B cell (primary cell): Measurements from ENCODE around the gene ASB2. TPM values are rescaled to one million over a fixed set of nuclear protein-coding genes. Genes with fewer than 3 reads are reported as not detected.

ENCODE experiments used
- ATAC-seq: fragments of 200-7000 bp; cut with Tn5 transposase; one replicate; pipeline ENCODE4 v1.10.0; 2021; ENCODE audit warnings: low read depth, mild to moderate bottlenecking, moderate number of reproducible peaks, moderate library complexity
- CTCF ChIA-PET: fragments of 350-600 bp; sonication (Branson Sonifier 250); formaldehyde crosslinking; loops from one replicate; lab custom pipeline; 2021; ENCODE audit warnings: antibody characterized with exemption, inconsistent platforms; lab: Charles Lee
- POLR2A ChIA-PET: fragments of 350-600 bp; sonication (Branson Sonifier 250); formaldehyde crosslinking; loops from one replicate; lab custom pipeline; 2021; ENCODE audit warnings: antibody characterized with exemption; lab: Charles Lee
- DNase-seq: peaks from one replicate; pipeline ENCODE4 v3.0.0; 2013
- H2AFZ ChIP-seq: 2 replicates; pipeline ENCODE4 v1.6.1; 2012; ENCODE audit warnings: mild to moderate bottlenecking, low read depth, low read length; ENCODE audit not compliant: insufficient read depth, poor library complexity, severe bottlenecking
- H3K27ac ChIP-seq, 2 donors: 1 replicate in 1 of 2; 2 replicates in 1 of 2; pipeline ENCODE4 v1.5.1; 2012 to 2013; ENCODE audit warnings: low read length in 2 of 2, mild to moderate bottlenecking in 2 of 2, moderate library complexity in 1 of 2
- H3K27me3 ChIP-seq, 4 experiments: fragments of 200-600 bp in 1 of 4; sonication (generic) in 1 of 4; replicated peaks in 1 of 4; 1 replicate in 2 of 4; 2 replicates in 2 of 4; pipeline versions ENCODE4 v1.6.1 to v1.7.0; 2013 to 2016; ENCODE audit warnings: low read length in 3 of 4, mild to moderate bottlenecking in 2 of 4, mixed read lengths in 1 of 4, moderate library complexity in 1 of 4; ENCODE audit not compliant: insufficient read depth in 4 of 4, control insufficient read depth in 3 of 4; ENCODE audit errors: control extremely low read depth in 1 of 4
- H3K36me3 ChIP-seq, 2 experiments: replicated peaks in 1 of 2; 1 replicate in 1 of 2; 2 replicates in 1 of 2; pipeline versions ENCODE4 v1.6.1 to v1.7.1; 2013; ENCODE audit warnings: low read length in 1 of 2; ENCODE audit not compliant: insufficient read depth in 2 of 2, control insufficient read depth in 1 of 2; ENCODE audit errors: control extremely low read depth in 1 of 2, extremely low read depth in 1 of 2
- H3K4me1 ChIP-seq, 2 donors: fragments of 200-600 bp in 1 of 2; sonication (generic) in 1 of 2; 1 replicate in 1 of 2; 2 replicates in 1 of 2; pipeline versions ENCODE4 v1.5.1 to v1.6.1; 2013 to 2017; ENCODE audit warnings: low read length in 2 of 2; ENCODE audit not compliant: control insufficient read depth in 2 of 2, insufficient read depth in 2 of 2
- H3K4me2 ChIP-seq: replicated peaks from 2 replicates; pipeline ENCODE3; 2012; ENCODE audit warnings: mild to moderate bottlenecking, low read depth, low read length; ENCODE audit not compliant: poor library complexity, severe bottlenecking
- H3K4me3 ChIP-seq, 5 experiments: fragments of 200-600 bp in 1 of 5; sonication (generic) in 1 of 5; 1 replicate in 3 of 5; 2 replicates in 2 of 5; pipeline versions ENCODE4 v1.5.1 to v1.7.0; 2011 to 2016; ENCODE audit warnings: low read length in 4 of 5, mild to moderate bottlenecking in 4 of 5, low read depth in 2 of 5, control low read depth in 1 of 5, moderate library complexity in 1 of 5; ENCODE audit not compliant: insufficient read depth in 1 of 5; ENCODE audit errors: control extremely low read depth in 1 of 5, extremely low read depth in 1 of 5
- H3K79me2 ChIP-seq: fragments of 200-600 bp; sonication (generic); one replicate; pipeline ENCODE4 v1.6.0; 2016; ENCODE audit warnings: low read length; ENCODE audit not compliant: control insufficient read depth, insufficient read depth
- H3K9ac ChIP-seq: fragments of 200-600 bp; sonication (generic); 2 replicates; pipeline ENCODE4 v1.6.1; 2017; ENCODE audit warnings: mild to moderate bottlenecking, low read length, moderate library complexity
- H3K9me3 ChIP-seq, 3 donors: one replicate each; pipeline versions ENCODE4 v1.6.1 to v1.7.1; 2013; ENCODE audit warnings: low read length in 2 of 3; ENCODE audit not compliant: control insufficient read depth in 2 of 3, insufficient read depth in 1 of 3; ENCODE audit errors: control extremely low read depth in 1 of 3
- H4K20me1 ChIP-seq: 2 replicates; pipeline ENCODE4 v1.6.0; 2012; ENCODE audit warnings: mild to moderate bottlenecking, low read length; ENCODE audit not compliant: insufficient read depth, control insufficient read depth, poor library complexity, severe bottlenecking
- H3K27ac Mint-ChIP-seq: one replicate; pipeline ENCODE4 v1.8.0; 2021; ENCODE audit warnings: mixed read lengths
- H3K27me3 Mint-ChIP-seq: one replicate; pipeline ENCODE4 v1.8.0; 2021; ENCODE audit warnings: mixed read lengths
- H3K4me1 Mint-ChIP-seq: one replicate; pipeline ENCODE4 v1.8.0; 2021; ENCODE audit warnings: mixed read lengths
- H3K4me3 Mint-ChIP-seq: one replicate; pipeline ENCODE4 v1.8.0; 2021; ENCODE audit warnings: mixed read lengths
- H3K9me3 Mint-ChIP-seq: one replicate; pipeline ENCODE4 v1.8.0; 2022; ENCODE audit warnings: mixed read lengths; ENCODE audit not compliant: insufficient read depth
- EZH2 ChIP-seq: IDR thresholded peaks from 2 replicates; pipeline ENCODE4 v1.6.1; 2012; ENCODE audit warnings: borderline replicate concordance, low read depth, mild to moderate bottlenecking, moderate library complexity, low read length; ENCODE audit not compliant: insufficient read depth, poor library complexity, severe bottlenecking
- WGBS: methylation state at CpG from one replicate; pipeline ENCODE4 v1.1.5; 2013; ENCODE audit warnings: missing lambda C conversion rate; ENCODE audit not compliant: insufficient coverage; 5-methylcytosine and 5-hydroxymethylcytosine counted together
- intact Hi-C: fragments of 100-400 bp; cut with micrococcal nuclease; formaldehyde crosslinking; loops from one replicate; pipeline ENCODE4 v1.10.0; 2022
- polyA plus RNA-seq: library from polyadenylated mRNA; depleted of rRNA; stranded (reverse); fragments of >200 nt; gene quantifications from 2 replicates; pipeline ENCODE4 v1.2.3, GENCODE V29; 2012
- total RNA-seq, 2 donors: library from RNA; stranded (reverse); fragments of 120-200 nt in 1 of 2; gene quantifications; 1 replicate in 1 of 2; 2 replicates in 1 of 2; pipeline versions ENCODE4 v1.2.3 to v1.2.4, GENCODE V29; 2013 to 2022
- TF ChIP-seq, protein P1 (sequence below): fragments of 200-600 bp; IDR thresholded peaks from one replicate; pipeline ENCODE4 v1.8.0; 2022; ENCODE audit warnings: antibody characterized with exemption, mild to moderate bottlenecking

ASB2 gene
- total and polyA plus RNA-seq, 2 donors (not counting 1 experiment from before 2014, with no cell fraction given): 1.5 to 2.7 TPM

DNA sequence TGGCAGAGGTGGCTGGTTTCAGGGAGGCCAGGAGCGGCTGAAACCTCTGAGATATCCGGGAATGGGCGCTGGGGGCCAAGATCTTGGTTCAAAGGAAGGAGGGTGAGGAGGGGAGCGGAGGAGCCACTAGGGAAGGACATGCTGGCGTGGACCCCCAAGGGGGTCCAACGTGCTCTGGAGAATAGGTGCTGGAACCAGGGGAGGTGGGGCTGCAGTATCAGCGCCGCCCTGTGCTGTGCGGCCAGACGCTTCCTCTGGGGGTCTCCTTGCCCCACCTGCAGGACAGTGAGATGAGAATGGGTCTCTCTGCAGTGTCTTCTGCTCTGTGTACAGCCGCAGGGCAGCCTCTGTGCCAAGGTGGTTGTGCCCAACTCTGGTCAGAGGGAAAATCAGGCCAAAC, 46.7 kb downstream of the ASB2 start:
- Mint-ChIP-seq H3K27ac (no peak overlapping the region), H3K27me3 (no peaks in the 10 kb centered on the region), H3K4me1 (no peaks in the 10 kb centered on the region), H3K4me3 (no peak overlapping the region), H3K9me3 (no peaks in the 10 kb centered on the region)
- H3K27ac ChIP-seq: no peak overlapping the region
- H3K4me1 ChIP-seq: no peaks in the 10 kb centered on the region
- H3K9ac ChIP-seq: no peak overlapping the region
- DNase-seq (no peak), ATAC-seq (no peak)
- WGBS: 94% methylated on average over 11 of the region's 11 CpGs
- no peak overlapping the region for H2AFZ ChIP-seq
- no peaks in the 10 kb centered on the region for H3K36me3 ChIP-seq
- ChIA-PET POLR2A (no interaction called here), CTCF (no interaction called here)
- TF ChIP-seq, protein P1, sequence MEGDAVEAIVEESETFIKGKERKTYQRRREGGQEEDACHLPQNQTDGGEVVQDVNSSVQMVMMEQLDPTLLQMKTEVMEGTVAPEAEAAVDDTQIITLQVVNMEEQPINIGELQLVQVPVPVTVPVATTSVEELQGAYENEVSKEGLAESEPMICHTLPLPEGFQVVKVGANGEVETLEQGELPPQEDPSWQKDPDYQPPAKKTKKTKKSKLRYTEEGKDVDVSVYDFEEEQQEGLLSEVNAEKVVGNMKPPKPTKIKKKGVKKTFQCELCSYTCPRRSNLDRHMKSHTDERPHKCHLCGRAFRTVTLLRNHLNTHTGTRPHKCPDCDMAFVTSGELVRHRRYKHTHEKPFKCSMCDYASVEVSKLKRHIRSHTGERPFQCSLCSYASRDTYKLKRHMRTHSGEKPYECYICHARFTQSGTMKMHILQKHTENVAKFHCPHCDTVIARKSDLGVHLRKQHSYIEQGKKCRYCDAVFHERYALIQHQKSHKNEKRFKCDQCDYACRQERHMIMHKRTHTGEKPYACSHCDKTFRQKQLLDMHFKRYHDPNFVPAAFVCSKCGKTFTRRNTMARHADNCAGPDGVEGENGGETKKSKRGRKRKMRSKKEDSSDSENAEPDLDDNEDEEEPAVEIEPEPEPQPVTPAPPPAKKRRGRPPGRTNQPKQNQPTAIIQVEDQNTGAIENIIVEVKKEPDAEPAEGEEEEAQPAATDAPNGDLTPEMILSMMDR: no peak
- TF ChIP-seq EZH2: no peak
- no peaks in the 10 kb centered on the region for H3K79me2 ChIP-seq
- H3K9me3 ChIP-seq: peaks cover 0 to 7% (median 0%) of the 10 kb centered on the region in 3 donors
- H3K4me3 ChIP-seq: no peak overlapping the region
- no peaks in the 10 kb centered on the region for H4K20me1 ChIP-seq
- no peak overlapping the region for H3K4me2 ChIP-seq
- intact Hi-C loops: no loop called here
- H3K27me3 ChIP-seq: no peaks in the 10 kb centered on the region

DNA sequence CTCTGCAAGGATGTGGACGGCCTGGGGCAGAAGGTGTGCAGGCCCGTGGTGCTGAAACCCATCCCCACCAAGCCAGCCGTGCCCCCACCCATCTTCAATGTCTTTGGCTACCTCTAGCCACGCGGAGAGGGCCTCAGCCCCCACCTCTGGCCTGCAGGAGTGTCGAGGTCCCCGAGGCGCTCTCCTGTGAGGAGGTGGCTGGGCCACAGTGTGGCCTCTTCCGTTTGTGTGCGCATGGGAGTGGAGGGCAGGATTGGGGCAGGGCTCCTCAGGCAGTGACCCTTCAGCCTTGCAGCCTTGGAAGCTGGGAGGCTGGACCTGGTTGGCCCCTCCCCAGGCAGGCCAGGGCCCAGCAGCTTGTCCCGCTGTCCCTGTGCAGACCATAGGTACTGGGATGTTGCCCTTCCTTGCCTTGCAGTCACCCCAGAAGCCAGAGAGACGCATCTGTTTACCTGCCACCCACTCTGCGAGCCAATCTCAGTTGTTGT, 47.3 kb downstream of the ASB2 start:
- Histone ChIP-seq H3K36me3 (no peaks in the 10 kb centered on the region), H3K9ac (no peak overlapping the region), H3K27me3 (no peaks in the 10 kb centered on the region), H3K4me3 (no peak overlapping the region), H3K79me2 (no peaks in the 10 kb centered on the region), H3K4me1 (no peaks in the 10 kb centered on the region), H2AFZ (no peak overlapping the region), H4K20me1 (no peaks in the 10 kb centered on the region), H3K27ac (no peak overlapping the region), H3K9me3 (peaks cover 0 to 7% (median 0%) of the 10 kb centered on the region in 3 donors), H3K4me2 (no peak overlapping the region)
- ATAC-seq: no peak
- no peak for TF ChIP-seq EZH2
- TF ChIP-seq, protein P1: no peak
- intact Hi-C loops: no loop called here
- Mint-ChIP-seq H3K4me3 (no peak overlapping the region), H3K9me3 (no peaks in the 10 kb centered on the region), H3K27me3 (no peaks in the 10 kb centered on the region), H3K27ac (no peak overlapping the region), H3K4me1 (no peaks in the 10 kb centered on the region)
- ChIA-PET CTCF (no interaction called here), POLR2A (no interaction called here)
- 93% methylated on average over 11 of the region's 13 CpGs for WGBS
- DNase-seq: no peak
